Measurements from ENCODE around the gene GRID1.

The GRID1 gene

GRCh38 chr10:86292462-86293395 lies 73.9 kb downstream of the GRID1 start:
- DNase-seq (ENCODE audit: low read depth) = no peak

GRCh38 chr10:86291616-86292340 lies 74.8 kb downstream of the GRID1 start:
- no peak for DNase-seq (ENCODE audit: low read depth)

GRCh38 chr10:86290933-86291615 lies 75.5 kb downstream of the GRID1 start:
- DNase-seq (ENCODE audit: low read depth) = no peak

- no peak for DNase-seq (ENCODE audit: low read depth)
Measured at GRCh38 chr10:86289577-86289868, 77.1 kb downstream of the GRID1 start.

- DNase-seq (ENCODE audit: low read depth) = no peak
Measured at GRCh38 chr10:86288695-86289576, 77.7 kb downstream of the GRID1 start.

- no peak for DNase-seq (ENCODE audit: low read depth)
Measured at GRCh38 chr10:86287966-86288579, 78.5 kb downstream of the GRID1 start.

- no peak for DNase-seq (ENCODE audit: low read depth)
Measured at GRCh38 chr10:86287110-86287793, 79.3 kb downstream of the GRID1 start.

- DNase-seq (ENCODE audit: low read depth) = no peak
Measured at GRCh38 chr10:86286236-86287109, 80.1 kb downstream of the GRID1 start.

GRCh38 chr10:86285136-86285790 lies 81.3 kb downstream of the GRID1 start:
- no peak for DNase-seq (ENCODE audit: low read depth)

- no peak for DNase-seq (ENCODE audit: low read depth)
Measured at GRCh38 chr10:86284355-86285105, 82.1 kb downstream of the GRID1 start.

GRCh38 chr10:86283466-86284287 lies 82.9 kb downstream of the GRID1 start:
- DNase-seq (ENCODE audit: low read depth) = no peak

- no peak for DNase-seq (ENCODE audit: low read depth)
Measured at GRCh38 chr10:86282664-86283465, 83.7 kb downstream of the GRID1 start.

- DNase-seq (ENCODE audit: low read depth) = no peak
Measured at GRCh38 chr10:86281396-86281795, 85.2 kb downstream of the GRID1 start.

GRCh38 chr10:86269332-86269731 lies 97.3 kb downstream of the GRID1 start:
- DNase-seq (ENCODE audit: low read depth) = no peak

GRCh38 chr10:86267286-86268195 lies 99.1 kb downstream of the GRID1 start:
- DNase-seq (ENCODE audit: low read depth) = no peak

Data from stromal cell of bone marrow (primary cell).